ENCODE measurements around the gene RAB40C. TPM values are rescaled to one million over a fixed set of nuclear protein-coding genes. Genes with fewer than 3 reads are reported as not detected.

RAB40C gene
- total RNA-seq, 3 donors from 2014 or later, result 31.2 to 51.0 (median 40.1) TPM

- DNase-seq (no peak), ATAC-seq (no peak)
- Histone ChIP-seq H3K9me3 (no peaks in the 10 kb centered on the region), H3K4me1 (ENCODE audit: low read depth) (peaks cover 12% of the 10 kb centered on the region), H3K4me3 (no peak overlapping the region), H3K36me3 (ENCODE audit: low read depth) (no peaks in the 10 kb centered on the region)
- intact Hi-C loops (cut with DNase I, micrococcal nuclease), result loop anchor here (10.0 kb wide), 1 partner anchor 85 kb away; no protein-coding TSS in a partner anchor
- TF ChIP-seq CTCF (IDR thresholded peaks at IDR 0.05), result no peak
Measured at GRCh38 chr16:660132-660458, 70.2 kb downstream of the RAB40C start.

GRCh38 chr16:660459-661183 is 70.8 kb downstream of the RAB40C start:
- Histone ChIP-seq H3K4me1 (ENCODE audit: low read depth) (peaks cover 12% of the 10 kb centered on the region), H3K36me3 (ENCODE audit: low read depth) (no peaks in the 10 kb centered on the region), H3K4me3 (no peak overlapping the region), H3K9me3 (no peaks in the 10 kb centered on the region)
- intact Hi-C loops (cut with DNase I, micrococcal nuclease), result loop anchor here (10.0 kb wide), 1 partner anchor 86 kb away; no protein-coding TSS in a partner anchor
- DNase-seq (peak; percentile 91 to 93 (median 93)), ATAC-seq (peak; percentile 95)
- peak; percentile 48 for TF ChIP-seq CTCF (IDR thresholded peaks at IDR 0.05)

GRCh38 chr16:661184-661821 is 71.4 kb downstream of the RAB40C start:
- Histone ChIP-seq H3K36me3 (ENCODE audit: low read depth) (no peaks in the 10 kb centered on the region), H3K9me3 (no peaks in the 10 kb centered on the region), H3K4me3 (no peak overlapping the region), H3K4me1 (ENCODE audit: low read depth) (peaks cover 12% of the 10 kb centered on the region)
- TF ChIP-seq CTCF (IDR thresholded peaks at IDR 0.05), result no peak
- intact Hi-C loops (cut with DNase I, micrococcal nuclease), result loop anchor here (10.0 kb wide), 1 partner anchor 87 kb away; no protein-coding TSS in a partner anchor
- no peak for ATAC-seq
- DNase-seq, result no peak

- no peaks in the 10 kb centered on the region for H3K9me3 ChIP-seq
- no peak overlapping the region for H3K4me3 ChIP-seq
- TF ChIP-seq CTCF (IDR thresholded peaks at IDR 0.05), result no peak
- intact Hi-C loops (cut with DNase I, micrococcal nuclease), result loop anchor here (10.0 kb wide), 1 partner anchor 87 kb away; no protein-coding TSS in a partner anchor
- no peak for ATAC-seq
- peak in 1 of 3 donors; percentile 35 for DNase-seq
- peaks cover 12% of the 10 kb centered on the region for H3K4me1 ChIP-seq (ENCODE audit: low read depth)
- no peaks in the 10 kb centered on the region for H3K36me3 ChIP-seq (ENCODE audit: low read depth)
Measured at GRCh38 chr16:662095-662494, 72.2 kb downstream of the RAB40C start.

GRCh38 chr16:662597-662996 is 72.7 kb downstream of the RAB40C start:
- intact Hi-C loops (cut with DNase I, micrococcal nuclease), result loop anchor here (10.0 kb wide), 1 partner anchor 88 kb away; no protein-coding TSS in a partner anchor
- Histone ChIP-seq H3K9me3 (no peaks in the 10 kb centered on the region), H3K4me1 (ENCODE audit: low read depth) (peaks cover 12% of the 10 kb centered on the region), H3K36me3 (ENCODE audit: low read depth) (no peaks in the 10 kb centered on the region), H3K4me3 (no peak overlapping the region)
- DNase-seq (no peak), ATAC-seq (no peak)
- no peak for TF ChIP-seq CTCF (IDR thresholded peaks at IDR 0.05)
